ENCODE measurements around the gene SETSIP. TPM values are rescaled to one million over a fixed set of nuclear protein-coding genes. Genes with fewer than 3 reads are reported as not detected.
"Not testable (repeated sequence)": the region's sequence is repeated elsewhere in the genome, so short reads cannot be mapped to it uniquely, and the experiment has no call there.

SETSIP gene
- total RNA-seq, 1 donor from 2014 or later: not detected

- TF ChIP-seq, protein P1, sequence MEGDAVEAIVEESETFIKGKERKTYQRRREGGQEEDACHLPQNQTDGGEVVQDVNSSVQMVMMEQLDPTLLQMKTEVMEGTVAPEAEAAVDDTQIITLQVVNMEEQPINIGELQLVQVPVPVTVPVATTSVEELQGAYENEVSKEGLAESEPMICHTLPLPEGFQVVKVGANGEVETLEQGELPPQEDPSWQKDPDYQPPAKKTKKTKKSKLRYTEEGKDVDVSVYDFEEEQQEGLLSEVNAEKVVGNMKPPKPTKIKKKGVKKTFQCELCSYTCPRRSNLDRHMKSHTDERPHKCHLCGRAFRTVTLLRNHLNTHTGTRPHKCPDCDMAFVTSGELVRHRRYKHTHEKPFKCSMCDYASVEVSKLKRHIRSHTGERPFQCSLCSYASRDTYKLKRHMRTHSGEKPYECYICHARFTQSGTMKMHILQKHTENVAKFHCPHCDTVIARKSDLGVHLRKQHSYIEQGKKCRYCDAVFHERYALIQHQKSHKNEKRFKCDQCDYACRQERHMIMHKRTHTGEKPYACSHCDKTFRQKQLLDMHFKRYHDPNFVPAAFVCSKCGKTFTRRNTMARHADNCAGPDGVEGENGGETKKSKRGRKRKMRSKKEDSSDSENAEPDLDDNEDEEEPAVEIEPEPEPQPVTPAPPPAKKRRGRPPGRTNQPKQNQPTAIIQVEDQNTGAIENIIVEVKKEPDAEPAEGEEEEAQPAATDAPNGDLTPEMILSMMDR (conservative IDR thresholded peaks at IDR 0.05): no peak
- H3K27me3 Mint-ChIP-seq (ENCODE audit: low read depth): no peaks in the 10 kb centered on the region
- peaks cover 12% of the 10 kb centered on the region for H3K36me3 Mint-ChIP-seq (ENCODE audit: low read depth)
- no peak overlapping the region for H3K27ac Mint-ChIP-seq (ENCODE audit: unreplicated experiment)
- H3K4me3 Mint-ChIP-seq: peak overlapping the region; percentile 88
- H3K4me1 Mint-ChIP-seq: peaks cover 20% of the 10 kb centered on the region
- no peaks in the 10 kb centered on the region for H3K9me3 Mint-ChIP-seq
- no peak for DNase-seq (ENCODE audit: low read depth, low spot score)
These were observed 45.8 kb downstream of the SETSIP start for GRCh38 chr1:92029241-92029922.

DNA sequence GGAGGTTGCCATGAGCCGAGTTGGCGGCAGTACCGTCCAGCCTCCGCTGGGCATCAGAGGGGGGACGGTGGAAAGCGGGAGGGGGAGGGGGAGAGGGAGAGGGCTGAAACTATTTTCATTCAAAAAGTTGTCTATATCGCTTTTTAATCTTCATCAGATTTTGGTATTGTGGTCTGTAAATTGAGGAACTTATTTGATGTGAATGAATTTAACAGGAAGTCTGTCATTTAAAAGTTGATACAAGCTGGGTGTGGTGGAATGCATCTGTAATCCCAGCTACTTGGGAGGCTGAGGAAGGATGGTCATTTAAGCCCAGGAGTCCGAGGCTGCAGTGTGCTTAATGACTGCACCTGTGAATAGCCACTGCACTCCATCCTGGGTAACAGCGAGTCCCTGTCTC lies 48.4 kb downstream of the SETSIP start:
- Mint-ChIP-seq H3K36me3 (ENCODE audit: low read depth) (peaks cover 25% of the 10 kb centered on the region), H3K9me3 (peaks cover 13% of the 10 kb centered on the region), H3K4me3 (peak overlapping the region; percentile 73), H3K4me1 (peaks cover 20% of the 10 kb centered on the region), H3K27me3 (ENCODE audit: low read depth) (no peaks in the 10 kb centered on the region), H3K27ac (ENCODE audit: unreplicated experiment) (no peak overlapping the region)
- no peak for DNase-seq (ENCODE audit: low read depth, low spot score)
- TF ChIP-seq, protein P1 (conservative IDR thresholded peaks at IDR 0.05): no peak

GRCh38 chr1:92026042-92026441 lies 49.2 kb downstream of the SETSIP start:
- Mint-ChIP-seq H3K36me3 (ENCODE audit: low read depth) (peaks cover 30% of the 10 kb centered on the region), H3K9me3 (peaks cover 16% of the 10 kb centered on the region), H3K4me1 (peaks cover 18% of the 10 kb centered on the region)
- H3K27ac Mint-ChIP-seq (ENCODE audit: unreplicated experiment); H3K27me3 Mint-ChIP-seq (ENCODE audit: low read depth); H3K4me3 Mint-ChIP-seq; DNase-seq (ENCODE audit: low read depth, low spot score): not testable (repeated sequence)

Other genes starting within 250 kb of the SETSIP start
- 14.7 and 15.1 TPM in 2 replicates for gene TGFBR3, start 189.3 kb downstream of the SETSIP start, total RNA-seq
- gene BRDT, start 126.0 kb downstream of the SETSIP start, total RNA-seq: not detected in 2 replicates
- gene EPHX4, start 45.4 kb downstream of the SETSIP start, total RNA-seq: 1.1 and 1.2 TPM in 2 replicates
- 2.4 and 2.9 TPM in 2 replicates for gene BTBD8, start 4.9 kb upstream of the SETSIP start, total RNA-seq
- gene C1orf146, start 142.5 kb upstream of the SETSIP start, total RNA-seq: not detected in 2 replicates
- gene GLMN, start 223.6 kb upstream of the SETSIP start, total RNA-seq: 22.8 and 24.8 TPM in 2 replicates
- gene RPAP2, start 223.6 kb upstream of the SETSIP start, total RNA-seq: 33.3 and 38.2 TPM in 2 replicates

Measured in neural crest cell (in vitro differentiated cells).